Measurements from ENCODE around the gene LIN54.
"Not testable (repeated sequence)": the region's sequence is repeated elsewhere in the genome, so short reads cannot be mapped to it uniquely, and the experiment has no call there.

LIN54 gene

DNA sequence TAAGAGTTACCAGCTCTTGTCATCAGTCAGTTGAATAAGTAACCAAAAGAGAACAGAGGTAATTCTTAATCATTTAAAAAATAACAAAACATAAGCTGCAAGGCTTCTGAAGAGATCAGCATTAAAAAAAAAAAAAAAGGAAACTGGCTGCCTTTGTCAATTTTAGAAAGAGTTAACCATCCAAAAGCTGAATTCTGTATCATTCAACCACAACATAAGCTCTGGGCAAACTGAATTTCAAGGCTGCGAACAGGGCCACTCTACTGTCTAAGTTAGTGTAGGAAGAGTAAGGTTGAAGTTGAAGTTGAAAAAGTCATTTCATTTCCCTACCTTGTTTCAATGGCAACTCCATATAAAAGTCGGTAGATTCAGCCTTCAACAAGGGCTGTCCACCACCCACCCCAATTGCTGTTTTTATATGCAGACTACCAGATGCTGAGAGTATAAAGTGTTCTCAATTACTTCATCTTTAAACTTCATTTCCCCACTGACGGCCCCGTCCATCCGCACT is 1.1 kb upstream of the LIN54 start:
- DNase-seq = no peak

- DNase-seq = no peak
Observed at GRCh38 chr4:83010111-83010521, 507 bp downstream of the LIN54 start.

DNA sequence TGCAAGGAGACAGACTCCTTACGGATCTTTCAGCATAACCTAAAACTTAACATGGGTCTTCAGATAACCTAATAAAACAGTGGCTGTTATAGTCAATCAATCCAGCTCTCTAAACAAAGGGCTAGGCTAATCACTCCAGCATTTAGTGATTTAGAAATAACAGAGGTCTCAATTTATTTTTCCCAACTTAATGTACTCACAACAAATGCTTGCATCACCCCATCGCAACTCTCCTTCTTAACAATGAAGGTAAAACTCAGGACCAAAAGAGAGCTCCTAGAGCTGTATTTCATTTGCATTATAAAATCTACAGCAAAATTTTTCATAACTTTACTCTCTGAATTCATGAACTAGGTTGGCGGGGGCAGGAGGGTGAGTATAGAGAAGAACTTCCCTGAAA is 1.1 kb downstream of the LIN54 start:
- DNase-seq = peak in 1 of 2 experiments; percentile 26

DNA sequence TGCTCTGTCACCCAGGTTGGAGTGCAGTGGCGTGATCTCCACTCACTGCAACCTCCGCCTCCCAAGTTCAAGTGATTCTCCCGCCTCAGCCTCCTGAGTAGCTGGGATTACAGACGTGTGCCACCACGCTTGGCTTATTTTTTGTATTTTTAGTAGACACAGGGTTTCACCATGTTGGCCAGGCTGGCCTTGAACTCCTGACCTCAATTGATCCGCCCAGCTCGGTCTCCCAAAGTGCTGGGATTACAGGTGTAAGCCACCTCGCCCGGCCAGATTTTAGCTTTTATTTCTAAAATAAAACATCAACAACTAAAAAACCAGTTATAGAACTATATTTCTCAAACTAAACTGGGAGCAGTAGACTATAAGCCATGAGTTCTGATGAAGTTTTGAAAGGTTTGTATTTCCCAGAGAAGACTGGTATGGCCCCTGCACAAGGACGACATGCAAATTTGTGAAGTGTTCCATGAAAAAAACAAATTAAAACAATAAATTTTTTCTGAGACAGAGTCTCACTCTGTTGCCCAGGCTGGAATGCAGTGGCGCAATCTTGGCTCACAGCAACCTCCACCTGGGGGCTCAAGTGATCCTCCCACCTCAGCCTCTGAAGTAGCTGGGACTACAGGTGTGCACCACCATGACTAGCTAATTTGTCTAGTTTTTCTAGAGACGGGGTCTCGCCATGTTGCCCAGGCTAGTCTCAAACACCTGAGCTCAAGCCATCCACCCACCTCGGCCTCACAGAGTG is 7.4 kb downstream of the LIN54 start:
- not testable (repeated sequence) for DNase-seq

- DNase-seq = no peak
Observed at GRCh38 chr4:83002329-83002728, 8.3 kb downstream of the LIN54 start.

GRCh38 chr4:82998898-82999297 is 11.7 kb downstream of the LIN54 start:
- peak; percentile 44 to 59 for DNase-seq

GRCh38 chr4:82994834-82995233 is 15.8 kb downstream of the LIN54 start:
- no peak for DNase-seq

- no peak for DNase-seq
Observed at GRCh38 chr4:82989575-82990429, 20.8 kb downstream of the LIN54 start.

DNA sequence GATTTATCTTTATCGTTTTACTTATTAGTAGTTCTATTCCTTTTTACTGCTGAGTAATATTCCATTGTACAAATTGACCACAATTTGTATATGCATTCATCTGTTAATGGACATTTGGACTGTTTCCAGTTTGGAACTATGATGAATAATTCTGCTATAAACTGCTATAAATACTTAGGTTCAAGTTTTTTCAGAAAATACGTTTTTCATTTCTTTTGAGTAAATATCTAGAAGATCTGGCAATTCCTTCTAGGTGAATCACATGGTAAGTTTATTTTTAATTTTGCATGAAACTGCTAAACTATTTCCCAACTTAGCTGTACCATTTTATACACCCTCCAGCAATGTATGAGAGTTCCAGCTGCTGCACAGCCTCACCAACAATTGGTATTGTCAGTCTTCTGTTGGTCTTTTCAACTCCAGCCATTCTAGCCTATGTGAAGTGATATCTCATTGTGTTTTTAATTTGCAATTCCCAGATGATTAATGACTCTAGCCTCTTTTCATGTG is 22.2 kb downstream of the LIN54 start:
- DNase-seq = no peak

DNA sequence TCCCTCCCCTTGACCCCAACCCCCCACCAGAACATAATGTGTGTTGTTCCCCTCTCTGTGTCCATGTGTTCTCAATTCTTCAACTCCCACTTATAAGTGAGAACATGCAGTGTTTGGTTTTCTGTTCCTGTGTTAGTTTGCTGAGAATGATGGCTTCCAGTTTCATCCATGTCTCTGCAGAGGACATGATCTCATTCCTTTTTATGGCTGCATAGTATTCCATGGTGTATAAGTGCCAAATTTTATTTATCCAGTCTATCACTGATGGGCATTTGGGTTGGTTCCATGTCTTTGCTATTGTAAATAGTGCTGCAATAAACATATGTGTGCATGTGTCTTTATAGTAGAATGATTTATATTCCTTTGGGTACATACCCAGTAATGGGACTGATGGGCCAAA is 23.1 kb downstream of the LIN54 start:
- DNase-seq = not testable (repeated sequence)

DNA sequence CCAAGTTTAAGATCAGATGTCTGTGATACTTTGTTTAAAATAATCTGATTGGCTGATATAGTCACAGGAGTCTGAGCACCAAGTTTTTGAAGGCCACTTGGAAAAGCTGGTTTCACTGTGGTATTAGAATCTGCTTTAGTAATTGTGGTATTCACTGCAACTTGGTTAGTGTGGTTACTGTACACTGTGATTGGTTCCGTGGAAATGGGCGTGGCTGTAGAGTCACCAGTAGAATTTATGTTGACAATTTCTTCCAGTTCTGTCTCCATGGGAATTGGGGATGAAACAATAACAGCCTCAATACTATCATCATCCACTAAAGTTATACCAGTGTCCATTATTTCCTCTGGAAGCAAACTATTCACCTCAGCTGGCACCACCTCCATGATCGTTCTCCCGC is 26.2 kb downstream of the LIN54 start:
- DNase-seq = no peak

GRCh38 chr4:82983444-82983843 is 27.2 kb downstream of the LIN54 start:
- DNase-seq = no peak

GRCh38 chr4:82981138-82981537 is 29.5 kb downstream of the LIN54 start:
- no peak for DNase-seq

- DNase-seq = no peak
Observed at GRCh38 chr4:82975792-82976191, 34.8 kb downstream of the LIN54 start.

GRCh38 chr4:82969414-82969813 is 41.2 kb downstream of the LIN54 start:
- no peak for DNase-seq

DNA sequence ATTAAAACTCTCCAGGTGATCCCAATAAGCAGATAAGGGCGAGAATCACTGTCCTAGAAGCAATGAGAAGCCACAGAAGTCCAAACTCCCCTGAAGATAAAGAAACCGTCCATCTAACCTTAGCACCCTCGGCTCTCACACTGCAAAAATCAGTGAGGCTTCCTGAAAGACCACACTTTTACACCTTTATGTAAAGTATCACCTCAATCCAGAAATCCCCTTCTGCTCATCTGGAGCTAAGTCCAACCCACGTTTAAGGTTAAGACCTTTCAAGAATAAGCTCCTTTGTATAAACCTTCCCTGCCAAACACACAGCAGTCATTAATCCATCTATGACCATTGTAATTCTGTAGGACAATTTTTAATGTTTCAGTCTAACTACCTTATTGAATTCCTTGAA is 41.7 kb downstream of the LIN54 start:
- no peak for DNase-seq

DNA sequence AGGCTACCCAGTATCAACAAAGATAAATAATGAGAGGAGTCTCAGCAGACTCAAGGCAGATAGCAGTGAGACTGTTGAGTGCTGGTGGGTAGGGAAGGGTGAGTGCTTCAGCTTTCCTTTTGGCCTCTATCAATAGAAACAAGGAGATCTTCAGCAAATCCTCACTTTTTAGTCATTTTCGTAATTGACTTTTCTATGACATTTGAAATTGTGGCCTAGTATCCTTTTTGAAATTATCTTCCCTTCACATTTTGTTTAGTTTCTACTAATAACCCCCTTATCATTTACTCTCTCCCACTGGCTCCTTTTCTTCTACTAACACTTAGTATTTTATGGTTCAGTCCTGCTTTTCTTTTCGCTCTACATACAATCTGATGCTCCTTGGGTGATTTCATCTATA is 44.9 kb downstream of the LIN54 start:
- DNase-seq = no peak

DNA sequence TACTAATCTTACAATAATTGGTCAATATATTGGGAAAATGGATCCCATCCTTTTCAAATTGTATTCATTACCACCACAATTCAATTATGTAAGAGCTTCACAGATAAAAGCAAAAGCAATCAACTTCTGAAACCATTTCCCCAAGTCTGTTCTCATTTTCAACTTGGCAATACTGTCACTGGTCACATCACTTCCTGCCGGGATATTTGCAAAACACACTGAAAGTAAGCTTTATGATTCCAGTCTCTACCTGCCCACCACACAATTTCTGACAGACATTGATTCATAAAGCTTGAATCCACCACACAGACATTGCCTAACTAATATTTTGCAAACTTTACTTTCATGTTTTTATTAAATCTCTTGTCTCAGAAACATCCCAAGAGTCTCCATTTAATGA is 53.6 kb downstream of the LIN54 start:
- DNase-seq = peak; percentile 18 to 19

GRCh38 chr4:82954212-82954611 is 56.4 kb downstream of the LIN54 start:
- no peak for DNase-seq

- no peak for DNase-seq
Observed at GRCh38 chr4:82951196-82951595, 59.4 kb downstream of the LIN54 start.

- no peak for DNase-seq
Observed at GRCh38 chr4:82948647-82949204, 61.9 kb downstream of the LIN54 start.

- DNase-seq = no peak
Observed at GRCh38 chr4:82947498-82947897, 63.1 kb downstream of the LIN54 start.

DNA sequence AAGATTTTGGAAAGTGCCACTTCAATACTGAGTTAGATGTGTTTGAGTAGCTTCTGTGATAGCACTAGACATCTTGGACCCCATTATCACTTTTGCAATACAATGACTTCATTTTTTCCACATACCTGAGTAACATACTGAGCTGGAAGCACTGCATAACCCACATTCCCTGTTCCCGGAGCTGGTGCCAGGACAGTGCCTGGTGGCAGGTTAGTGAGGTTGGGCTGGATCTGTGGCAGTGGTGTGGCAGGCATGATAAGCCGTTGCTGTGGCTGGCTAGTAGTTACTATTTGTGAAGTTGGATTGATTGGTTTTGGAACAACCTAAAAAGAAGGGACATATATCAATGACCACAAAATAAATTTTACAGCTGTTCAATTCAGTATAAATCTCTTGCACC is 71.2 kb downstream of the LIN54 start:
- DNase-seq = no peak

GRCh38 chr4:82934441-82934840 is 76.2 kb downstream of the LIN54 start:
- DNase-seq = no peak

All from AML-193 (cell line).